WTC11 (cell line): Measurements from ENCODE around the gene NPW. TPM values are rescaled to one million over a fixed set of nuclear protein-coding genes. Genes with fewer than 3 reads are reported as not detected.

Source experiments
- ATAC-seq: fragments of 200-7000 bp; cut with Tn5 transposase; 2 replicates; pipeline ENCODE4 v1.10.0; 2021; ENCODE audit warnings: mild to moderate bottlenecking, moderate library complexity
- CTCF ChIA-PET: fragments of 300-600 bp; sonication (Branson Sonifier 250); formaldehyde crosslinking; loops from one replicate; lab custom pipeline; 2021; ENCODE audit warnings: antibody characterized with exemption; lab: Charles Lee
- POLR2A ChIA-PET: fragments of 350-600 bp; sonication (Branson Sonifier 250); formaldehyde crosslinking; loops from one replicate; lab custom pipeline; 2021; ENCODE audit warnings: antibody characterized with exemption; lab: Charles Lee
- DNase-seq: peaks from one replicate; pipeline ENCODE4 v3.0.0; 2021; ENCODE audit warnings: low spot score
- H3K27ac Mint-ChIP-seq: 2 replicates; pipeline ENCODE4 v1.8.0; 2021; ENCODE audit warnings: mixed read lengths
- H3K27me3 Mint-ChIP-seq: 2 replicates; pipeline ENCODE4 v1.8.0; 2021; ENCODE audit warnings: low read depth, mild to moderate bottlenecking, moderate library complexity, mixed read lengths
- H3K36me3 Mint-ChIP-seq: 2 replicates; pipeline ENCODE4 v1.8.0; 2021; ENCODE audit warnings: mixed read lengths
- H3K4me1 Mint-ChIP-seq: 2 replicates; pipeline ENCODE4 v1.8.0; 2022; ENCODE audit warnings: mixed read lengths
- H3K4me3 Mint-ChIP-seq: 2 replicates; pipeline ENCODE4 v1.8.0; 2021; ENCODE audit warnings: mild to moderate bottlenecking, moderate library complexity, mixed read lengths
- H3K9me3 Mint-ChIP-seq: 2 replicates; pipeline ENCODE4 v1.8.0; 2021; ENCODE audit warnings: mixed read lengths
- ELF4 ChIP-seq: sonication (generic); formaldehyde crosslinking; IDR thresholded peaks from 2 replicates; pipeline ENCODE4 v1.8.1; 2022; ENCODE audit warnings: low read depth, mild to moderate bottlenecking, moderate library complexity, missing genetic modification reagents
- ESRRA ChIP-seq: sonication (generic); formaldehyde crosslinking; IDR thresholded peaks from 2 replicates; pipeline ENCODE4 v1.8.1; 2022; ENCODE audit warnings: mild to moderate bottlenecking, missing genetic modification reagents, borderline replicate concordance
- FOXP1 ChIP-seq: sonication (generic); formaldehyde crosslinking; IDR thresholded peaks from 2 replicates; pipeline ENCODE4 v1.8.0; 2022; ENCODE audit warnings: missing genetic modification reagents, mild to moderate bottlenecking, moderate library complexity, borderline replicate concordance
- MXD4 ChIP-seq: fragments of 250-450 bp; sonication (Bioruptor Pico); IDR thresholded peaks from 2 replicates; pipeline ENCODE4 v1.8.0; 2021; ENCODE audit warnings: mild to moderate bottlenecking, moderate library complexity, borderline replicate concordance
- NFYB ChIP-seq: sonication (generic); formaldehyde crosslinking; conservative IDR thresholded peaks from 2 replicates; pipeline ENCODE4 v1.8.0; 2022; ENCODE audit warnings: low read depth, missing genetic modification reagents
- NR1H2 ChIP-seq: sonication (generic); formaldehyde crosslinking; IDR thresholded peaks from 2 replicates; pipeline ENCODE4 v1.9.0; 2021; ENCODE audit warnings: mild to moderate bottlenecking, moderate library complexity, missing genetic modification reagents
- NR2C2 ChIP-seq: sonication (generic); formaldehyde crosslinking; IDR thresholded peaks from 2 replicates; pipeline ENCODE4 v1.8.0; 2022; ENCODE audit warnings: mild to moderate bottlenecking, missing genetic modification reagents
- SMAD3 ChIP-seq: sonication (generic); formaldehyde crosslinking; IDR thresholded peaks from 2 replicates; pipeline ENCODE4 v1.8.0; 2022; ENCODE audit warnings: missing genetic modification reagents, mild to moderate bottlenecking, borderline replicate concordance
- SP1 ChIP-seq: sonication (generic); formaldehyde crosslinking; conservative IDR thresholded peaks from 2 replicates; pipeline ENCODE4 v1.8.1; 2022; ENCODE audit warnings: missing genetic modification reagents
- TCF7 ChIP-seq: sonication (generic); formaldehyde crosslinking; IDR thresholded peaks from 2 replicates; pipeline ENCODE4 v1.8.0; 2022; ENCODE audit warnings: mild to moderate bottlenecking, low read depth, missing genetic modification reagents, moderate library complexity
- TEAD1 ChIP-seq: sonication (generic); formaldehyde crosslinking; IDR thresholded peaks from 2 replicates; pipeline ENCODE4 v1.8.0; 2022; ENCODE audit warnings: mild to moderate bottlenecking, missing genetic modification reagents
- TEAD4 ChIP-seq: sonication (generic); formaldehyde crosslinking; IDR thresholded peaks from 2 replicates; pipeline ENCODE4 v1.8.0; 2022; ENCODE audit warnings: mild to moderate bottlenecking, missing genetic modification reagents
- TP53 ChIP-seq: sonication (generic); formaldehyde crosslinking; IDR thresholded peaks from 2 replicates; pipeline ENCODE4 v1.8.1; 2023; ENCODE audit warnings: mild to moderate bottlenecking, missing genetic modification reagents
- ZBTB21 ChIP-seq: sonication (generic); formaldehyde crosslinking; IDR thresholded peaks from 2 replicates; pipeline ENCODE4 v1.8.1; 2023; ENCODE audit warnings: mild to moderate bottlenecking, missing genetic modification reagents, borderline replicate concordance
- ZNF138 ChIP-seq: sonication (generic); formaldehyde crosslinking; conservative IDR thresholded peaks from 2 replicates; pipeline ENCODE4 v1.8.1; 2022; ENCODE audit warnings: mild to moderate bottlenecking, moderate library complexity, missing genetic modification reagents
- ZNF416 ChIP-seq: fragments of 250-450 bp; sonication (Bioruptor Pico); IDR thresholded peaks from 2 replicates; pipeline ENCODE4 v1.9.0; 2021; ENCODE audit warnings: mild to moderate bottlenecking, inconsistent platforms
- ZNF423 ChIP-seq: fragments of 250-450 bp; sonication (Bioruptor Pico); IDR thresholded peaks from 2 replicates; pipeline ENCODE4 v2.1.2; 2022; ENCODE audit warnings: mild to moderate bottlenecking, moderate library complexity
- total RNA-seq: library from RNA; stranded (reverse); gene quantifications from 3 replicates; pipeline ENCODE4 v1.2.3, GENCODE V29; 2021
- TF ChIP-seq, protein P1 (sequence below): fragments of 250-450 bp; sonication (Bioruptor Pico); IDR thresholded peaks from 2 replicates; pipeline ENCODE4 v2.1.2; 2022; ENCODE audit warnings: mild to moderate bottlenecking, moderate library complexity
- TF ChIP-seq, protein P2 (sequence below): fragments of 250-450 bp; sonication (Bioruptor Pico); IDR thresholded peaks from 2 replicates; pipeline ENCODE4 v1.9.0; 2021; ENCODE audit warnings: moderate library complexity, mild to moderate bottlenecking, inconsistent platforms, borderline replicate concordance
- TF ChIP-seq, protein P3 (sequence below): sonication (generic); formaldehyde crosslinking; IDR thresholded peaks from 2 replicates; pipeline ENCODE4 v1.8.1; 2022; ENCODE audit warnings: low read depth, mild to moderate bottlenecking, moderate library complexity, missing genetic modification reagents, borderline replicate concordance
- TF ChIP-seq, protein P4 (sequence below): sonication (generic); formaldehyde crosslinking; IDR thresholded peaks from 2 replicates; pipeline ENCODE4 v1.8.1; 2022; ENCODE audit warnings: mild to moderate bottlenecking, missing genetic modification reagents, moderate library complexity, borderline replicate concordance
- TF ChIP-seq, protein P5 (sequence below): fragments of 250-450 bp; sonication (Bioruptor Pico); IDR thresholded peaks from 2 replicates; pipeline ENCODE4 v1.9.0; 2021; ENCODE audit warnings: mild to moderate bottlenecking, borderline replicate concordance
- TF ChIP-seq, protein P6 (sequence below): sonication (generic); formaldehyde crosslinking; conservative IDR thresholded peaks from 2 replicates; pipeline ENCODE4 v1.8.1; 2022; ENCODE audit warnings: mild to moderate bottlenecking, missing genetic modification reagents
- TF ChIP-seq, protein P7 (sequence below): sonication (generic); formaldehyde crosslinking; IDR thresholded peaks from 2 replicates; pipeline ENCODE4 v1.8.1; 2023; ENCODE audit warnings: mild to moderate bottlenecking, missing genetic modification reagents, moderate library complexity

NPW gene
- total RNA-seq, 1 experiment from 2014 or later = 15.2 TPM

DNA sequence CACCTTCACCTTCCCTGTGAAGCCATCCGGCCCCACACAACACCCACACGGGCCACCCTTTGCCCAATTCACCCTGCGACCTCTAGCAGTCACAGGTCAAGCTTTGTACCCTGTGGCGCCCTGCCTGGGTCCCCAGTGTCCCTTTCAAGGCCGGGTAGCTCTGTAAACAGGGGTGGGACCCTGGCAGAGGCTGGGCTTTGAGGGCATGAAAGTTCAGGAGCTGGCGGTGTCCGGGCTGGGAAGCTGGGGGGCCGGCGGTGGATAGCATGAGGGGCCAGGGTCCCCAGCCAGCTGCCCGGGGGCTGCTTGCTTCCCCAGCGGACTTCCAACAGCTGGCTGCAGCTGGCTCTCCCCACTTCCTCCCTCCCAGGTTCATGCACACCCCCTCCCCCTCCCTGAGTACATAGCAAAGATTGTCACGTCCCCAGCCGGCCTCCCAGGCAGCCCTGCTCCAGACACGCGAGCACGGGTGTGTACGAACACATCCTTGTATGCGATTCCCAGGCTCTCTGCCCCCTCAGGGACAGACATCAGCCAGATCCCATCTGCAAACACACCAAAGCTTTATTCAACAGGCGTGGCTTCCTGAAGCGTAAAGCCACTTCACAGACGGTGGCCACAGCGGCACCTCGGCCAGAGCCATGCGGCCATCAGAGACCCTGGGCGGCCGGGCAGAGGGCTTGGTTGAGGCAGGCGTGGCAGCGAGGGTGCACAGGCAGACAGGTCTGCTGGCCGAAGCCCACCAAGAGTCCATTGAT, 19.9 kb downstream of the NPW start:
- H3K9me3 Mint-ChIP-seq = no peaks in the 10 kb centered on the region
- ChIA-PET CTCF (interaction anchor here (0.6 to 3.0 kb wide), 4 partner anchors 16 to 200 kb away, joined by 3 to 11 read pairs (median 4); no protein-coding TSS in a partner anchor), POLR2A (no interaction called here)
- H3K4me3 Mint-ChIP-seq = no peak overlapping the region
- H3K36me3 Mint-ChIP-seq = no peaks in the 10 kb centered on the region; the same call in 1 of the 2 replicates
- TF ChIP-seq TEAD1 (CRISPR knock-in tag) = no peak
- TF ChIP-seq, protein P1, sequence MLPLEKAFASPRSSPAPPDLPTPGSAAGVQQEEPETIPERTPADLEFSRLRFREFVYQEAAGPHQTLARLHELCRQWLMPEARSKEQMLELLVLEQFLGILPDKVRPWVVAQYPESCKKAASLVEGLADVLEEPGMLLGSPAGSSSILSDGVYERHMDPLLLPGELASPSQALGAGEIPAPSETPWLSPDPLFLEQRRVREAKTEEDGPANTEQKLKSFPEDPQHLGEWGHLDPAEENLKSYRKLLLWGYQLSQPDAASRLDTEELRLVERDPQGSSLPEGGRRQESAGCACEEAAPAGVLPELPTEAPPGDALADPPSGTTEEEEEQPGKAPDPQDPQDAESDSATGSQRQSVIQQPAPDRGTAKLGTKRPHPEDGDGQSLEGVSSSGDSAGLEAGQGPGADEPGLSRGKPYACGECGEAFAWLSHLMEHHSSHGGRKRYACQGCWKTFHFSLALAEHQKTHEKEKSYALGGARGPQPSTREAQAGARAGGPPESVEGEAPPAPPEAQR (CRISPR knock-in tag) = no peak
- TF ChIP-seq NR2C2 (CRISPR knock-in tag) = no peak
- TF ChIP-seq ZNF423 (CRISPR knock-in tag) = no peak
- TF ChIP-seq, protein P2, sequence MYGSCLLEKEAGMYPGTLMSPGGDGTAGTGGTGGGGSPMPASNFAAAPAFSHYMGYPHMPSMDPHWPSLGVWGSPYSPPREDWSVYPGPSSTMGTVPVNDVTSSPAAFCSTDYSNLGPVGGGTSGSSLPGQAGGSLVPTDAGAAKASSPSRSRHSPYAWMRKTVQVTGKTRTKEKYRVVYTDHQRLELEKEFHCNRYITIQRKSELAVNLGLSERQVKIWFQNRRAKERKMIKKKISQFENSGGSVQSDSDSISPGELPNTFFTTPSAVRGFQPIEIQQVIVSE (CRISPR knock-in tag) = no peak
- no peak for TF ChIP-seq ELF4
- TF ChIP-seq TCF7 (CRISPR knock-in tag) = no peak
- TF ChIP-seq TP53 (CRISPR knock-in tag) = no peak
- no peak for TF ChIP-seq MXD4 (CRISPR knock-in tag)
- no peak for TF ChIP-seq SMAD3 (CRISPR knock-in tag)
- no peak for TF ChIP-seq SP1 (CRISPR knock-in tag)
- TF ChIP-seq ZNF416 = no peak
- no peak for TF ChIP-seq FOXP1 (CRISPR knock-in tag)
- TF ChIP-seq, protein P3, sequence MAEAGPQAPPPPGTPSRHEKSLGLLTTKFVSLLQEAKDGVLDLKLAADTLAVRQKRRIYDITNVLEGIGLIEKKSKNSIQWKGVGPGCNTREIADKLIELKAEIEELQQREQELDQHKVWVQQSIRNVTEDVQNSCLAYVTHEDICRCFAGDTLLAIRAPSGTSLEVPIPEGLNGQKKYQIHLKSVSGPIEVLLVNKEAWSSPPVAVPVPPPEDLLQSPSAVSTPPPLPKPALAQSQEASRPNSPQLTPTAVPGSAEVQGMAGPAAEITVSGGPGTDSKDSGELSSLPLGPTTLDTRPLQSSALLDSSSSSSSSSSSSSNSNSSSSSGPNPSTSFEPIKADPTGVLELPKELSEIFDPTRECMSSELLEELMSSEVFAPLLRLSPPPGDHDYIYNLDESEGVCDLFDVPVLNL (CRISPR knock-in tag) = no peak
- TF ChIP-seq TEAD4 = no peak
- TF ChIP-seq, protein P4, sequence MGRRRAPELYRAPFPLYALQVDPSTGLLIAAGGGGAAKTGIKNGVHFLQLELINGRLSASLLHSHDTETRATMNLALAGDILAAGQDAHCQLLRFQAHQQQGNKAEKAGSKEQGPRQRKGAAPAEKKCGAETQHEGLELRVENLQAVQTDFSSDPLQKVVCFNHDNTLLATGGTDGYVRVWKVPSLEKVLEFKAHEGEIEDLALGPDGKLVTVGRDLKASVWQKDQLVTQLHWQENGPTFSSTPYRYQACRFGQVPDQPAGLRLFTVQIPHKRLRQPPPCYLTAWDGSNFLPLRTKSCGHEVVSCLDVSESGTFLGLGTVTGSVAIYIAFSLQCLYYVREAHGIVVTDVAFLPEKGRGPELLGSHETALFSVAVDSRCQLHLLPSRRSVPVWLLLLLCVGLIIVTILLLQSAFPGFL (CRISPR knock-in tag) = no peak
- peak overlapping the region; percentile 49 for H3K27ac Mint-ChIP-seq
- DNase-seq (no peak), ATAC-seq (no peak)
- H3K27me3 Mint-ChIP-seq = no peaks in the 10 kb centered on the region
- H3K4me1 Mint-ChIP-seq = no peaks in the 10 kb centered on the region

DNA sequence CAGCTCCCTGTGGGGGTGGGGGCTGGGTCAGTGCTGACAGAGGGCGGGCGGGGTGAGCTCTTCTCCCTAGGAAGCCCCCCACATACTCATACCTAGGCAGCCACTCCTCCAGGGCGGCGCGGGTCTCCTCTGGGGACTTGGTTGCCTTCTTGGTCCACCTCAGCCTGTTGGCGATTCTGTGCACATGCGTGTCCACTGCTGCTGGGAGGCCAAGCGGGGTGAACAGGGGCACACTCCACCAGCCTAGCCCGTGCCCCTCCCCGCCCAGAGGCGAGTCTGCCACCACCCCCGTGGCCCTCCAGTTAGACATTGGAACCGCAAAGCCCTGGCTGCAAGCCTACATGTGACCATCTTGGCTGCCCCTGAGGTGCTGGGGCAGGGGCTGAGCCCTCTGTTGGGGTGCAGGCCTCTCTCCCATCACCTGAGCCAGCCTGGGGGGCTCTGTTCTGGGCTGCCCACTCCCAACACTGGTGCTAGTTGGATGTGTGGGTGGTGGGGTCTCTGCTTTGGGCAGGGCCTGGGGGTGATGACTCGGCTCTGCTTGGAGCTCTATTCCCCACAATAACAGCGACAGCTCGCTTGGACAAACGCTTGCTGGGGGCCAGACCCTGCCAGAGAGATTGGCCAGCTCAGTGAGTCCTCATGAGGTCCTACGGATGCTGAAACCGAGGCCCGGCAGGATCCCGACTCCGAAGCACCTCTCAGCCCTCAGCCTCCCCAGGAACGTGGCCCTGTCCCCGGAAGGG, 20.6 kb downstream of the NPW start:
- ATAC-seq (no peak), DNase-seq (no peak)
- ChIA-PET CTCF (interaction anchor here (0.6 to 3.0 kb wide), 7 partner anchors 16 to 201 kb away, joined by 3 to 11 read pairs (median 3); no protein-coding TSS in a partner anchor), POLR2A (no interaction called here)
- Mint-ChIP-seq H3K27me3 (no peaks in the 10 kb centered on the region), H3K9me3 (no peaks in the 10 kb centered on the region), H3K4me1 (no peaks in the 10 kb centered on the region), H3K4me3 (no peak overlapping the region), H3K36me3 (no peaks in the 10 kb centered on the region; the same call in 1 of the 2 replicates), H3K27ac (no peak overlapping the region)
- TF ChIP-seq, protein P5, sequence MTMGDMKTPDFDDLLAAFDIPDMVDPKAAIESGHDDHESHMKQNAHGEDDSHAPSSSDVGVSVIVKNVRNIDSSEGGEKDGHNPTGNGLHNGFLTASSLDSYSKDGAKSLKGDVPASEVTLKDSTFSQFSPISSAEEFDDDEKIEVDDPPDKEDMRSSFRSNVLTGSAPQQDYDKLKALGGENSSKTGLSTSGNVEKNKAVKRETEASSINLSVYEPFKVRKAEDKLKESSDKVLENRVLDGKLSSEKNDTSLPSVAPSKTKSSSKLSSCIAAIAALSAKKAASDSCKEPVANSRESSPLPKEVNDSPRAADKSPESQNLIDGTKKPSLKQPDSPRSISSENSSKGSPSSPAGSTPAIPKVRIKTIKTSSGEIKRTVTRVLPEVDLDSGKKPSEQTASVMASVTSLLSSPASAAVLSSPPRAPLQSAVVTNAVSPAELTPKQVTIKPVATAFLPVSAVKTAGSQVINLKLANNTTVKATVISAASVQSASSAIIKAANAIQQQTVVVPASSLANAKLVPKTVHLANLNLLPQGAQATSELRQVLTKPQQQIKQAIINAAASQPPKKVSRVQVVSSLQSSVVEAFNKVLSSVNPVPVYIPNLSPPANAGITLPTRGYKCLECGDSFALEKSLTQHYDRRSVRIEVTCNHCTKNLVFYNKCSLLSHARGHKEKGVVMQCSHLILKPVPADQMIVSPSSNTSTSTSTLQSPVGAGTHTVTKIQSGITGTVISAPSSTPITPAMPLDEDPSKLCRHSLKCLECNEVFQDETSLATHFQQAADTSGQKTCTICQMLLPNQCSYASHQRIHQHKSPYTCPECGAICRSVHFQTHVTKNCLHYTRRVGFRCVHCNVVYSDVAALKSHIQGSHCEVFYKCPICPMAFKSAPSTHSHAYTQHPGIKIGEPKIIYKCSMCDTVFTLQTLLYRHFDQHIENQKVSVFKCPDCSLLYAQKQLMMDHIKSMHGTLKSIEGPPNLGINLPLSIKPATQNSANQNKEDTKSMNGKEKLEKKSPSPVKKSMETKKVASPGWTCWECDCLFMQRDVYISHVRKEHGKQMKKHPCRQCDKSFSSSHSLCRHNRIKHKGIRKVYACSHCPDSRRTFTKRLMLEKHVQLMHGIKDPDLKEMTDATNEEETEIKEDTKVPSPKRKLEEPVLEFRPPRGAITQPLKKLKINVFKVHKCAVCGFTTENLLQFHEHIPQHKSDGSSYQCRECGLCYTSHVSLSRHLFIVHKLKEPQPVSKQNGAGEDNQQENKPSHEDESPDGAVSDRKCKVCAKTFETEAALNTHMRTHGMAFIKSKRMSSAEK (CRISPR knock-in tag) = no peak
- TF ChIP-seq NR2C2 (CRISPR knock-in tag) (no peak), ZNF138 (CRISPR knock-in tag) (no peak), ZBTB21 (CRISPR knock-in tag) (no peak), TP53 (CRISPR knock-in tag) (no peak), ESRRA (CRISPR knock-in tag) (no peak), NFYB (CRISPR knock-in tag) (no peak), NR1H2 (CRISPR knock-in tag) (no peak)
- TF ChIP-seq, protein P6, sequence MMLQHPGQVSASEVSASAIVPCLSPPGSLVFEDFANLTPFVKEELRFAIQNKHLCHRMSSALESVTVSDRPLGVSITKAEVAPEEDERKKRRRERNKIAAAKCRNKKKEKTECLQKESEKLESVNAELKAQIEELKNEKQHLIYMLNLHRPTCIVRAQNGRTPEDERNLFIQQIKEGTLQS = no peak
- TF ChIP-seq, protein P7, sequence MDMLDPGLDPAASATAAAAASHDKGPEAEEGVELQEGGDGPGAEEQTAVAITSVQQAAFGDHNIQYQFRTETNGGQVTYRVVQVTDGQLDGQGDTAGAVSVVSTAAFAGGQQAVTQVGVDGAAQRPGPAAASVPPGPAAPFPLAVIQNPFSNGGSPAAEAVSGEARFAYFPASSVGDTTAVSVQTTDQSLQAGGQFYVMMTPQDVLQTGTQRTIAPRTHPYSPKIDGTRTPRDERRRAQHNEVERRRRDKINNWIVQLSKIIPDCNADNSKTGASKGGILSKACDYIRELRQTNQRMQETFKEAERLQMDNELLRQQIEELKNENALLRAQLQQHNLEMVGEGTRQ (CRISPR knock-in tag) = no peak
